GM23338 (cell line): ENCODE results near the gene DCDC2. TPM values are rescaled to one million over a fixed set of nuclear protein-coding genes. Genes with fewer than 3 reads are reported as not detected.

Experiments
- ATAC-seq: fragments of 200-7000 bp; cut with Tn5 transposase; 3 replicates; pipeline ENCODE4 v1.9.1; 2020
- DNase-seq: peaks from one replicate; pipeline ENCODE4 v3.0.0-alpha.2; 2015; ENCODE audit warnings: low spot score
- H2AFZ ChIP-seq: fragments of 200-600 bp; sonication (generic); 2 replicates; pipeline ENCODE4 v1.8.0; 2016; ENCODE audit warnings: antibody characterized with exemption, mild to moderate bottlenecking, moderate library complexity
- H3F3A ChIP-seq: fragments of 200-600 bp; sonication (generic); replicated peaks from 2 replicates; pipeline ENCODE4 v1.8.0; 2017; ENCODE audit warnings: antibody characterized with exemption, mixed run types, low read depth
- H3K27ac ChIP-seq: fragments of 200-600 bp; sonication (generic); 2 replicates; pipeline ENCODE4 v1.6.1; 2016; ENCODE audit warnings: low read depth
- H3K27me3 ChIP-seq: fragments of 200-600 bp; sonication (generic); 2 replicates; pipeline ENCODE4 v1.8.0; 2016; ENCODE audit warnings: mild to moderate bottlenecking, mixed run types, moderate library complexity; ENCODE audit not compliant: insufficient read depth
- H3K36me3 ChIP-seq: fragments of 200-600 bp; sonication (generic); 2 replicates; pipeline ENCODE4 v1.8.0; 2016; ENCODE audit warnings: mild to moderate bottlenecking; ENCODE audit not compliant: insufficient read depth
- H3K4me1 ChIP-seq: fragments of 200-600 bp; sonication (generic); 2 replicates; pipeline ENCODE4 v1.8.0; 2016; ENCODE audit warnings: mild to moderate bottlenecking, moderate library complexity; ENCODE audit not compliant: insufficient read depth
- H3K4me2 ChIP-seq: fragments of 200-600 bp; sonication (generic); 2 replicates; pipeline ENCODE4 v1.7.1; 2017; ENCODE audit warnings: mixed run types
- H3K4me3 ChIP-seq: fragments of 200-600 bp; sonication (generic); 2 replicates; pipeline ENCODE4 v1.6.1; 2016; ENCODE audit warnings: mixed run types
- H3K79me2 ChIP-seq: fragments of 200-600 bp; sonication (generic); replicated peaks from 2 replicates; pipeline ENCODE4 v1.8.0; 2017; ENCODE audit warnings: mild to moderate bottlenecking; ENCODE audit not compliant: insufficient read depth
- H3K9me2 ChIP-seq: fragments of 200-600 bp; sonication (generic); 2 replicates; pipeline ENCODE4 v1.8.0; 2017; ENCODE audit not compliant: insufficient read depth
- H4K20me1 ChIP-seq: fragments of 200-600 bp; sonication (generic); replicated peaks from 2 replicates; pipeline ENCODE4 v1.8.0; 2017; ENCODE audit warnings: mild to moderate bottlenecking; ENCODE audit not compliant: insufficient read depth
- H3K27ac Mint-ChIP-seq: 2 replicates; pipeline ENCODE4 v1.8.0; 2020; ENCODE audit warnings: inconsistent platforms, mild to moderate bottlenecking, moderate library complexity, mixed read lengths
- H3K27me3 Mint-ChIP-seq: 3 replicates; pipeline ENCODE4 v1.8.0; 2022; ENCODE audit warnings: low read depth, mild to moderate bottlenecking, moderate library complexity, mixed read lengths, inconsistent platforms; ENCODE audit not compliant: insufficient read depth, poor library complexity
- H3K36me3 Mint-ChIP-seq: 3 replicates; pipeline ENCODE4 v1.8.0; 2021; ENCODE audit warnings: low read depth, mild to moderate bottlenecking, inconsistent platforms, moderate library complexity, mixed read lengths
- H3K4me1 Mint-ChIP-seq: 3 replicates; pipeline ENCODE4 v1.8.0; 2020; ENCODE audit warnings: mild to moderate bottlenecking, inconsistent platforms, mixed read lengths
- H3K4me3 Mint-ChIP-seq: 3 replicates; pipeline ENCODE4 v1.8.0; 2021; ENCODE audit warnings: moderate library complexity, mild to moderate bottlenecking, inconsistent platforms, mixed read lengths
- H3K9me3 Mint-ChIP-seq: 3 replicates; pipeline ENCODE4 v1.8.0; 2020; ENCODE audit warnings: moderate library complexity, mild to moderate bottlenecking, inconsistent platforms, mixed read lengths
- CREB1 ChIP-seq: fragments of 250-450 bp; sonication (Bioruptor Pico); IDR thresholded peaks from 2 replicates; pipeline ENCODE4 v1.5.0; 2020; ENCODE audit warnings: low read depth, mild to moderate bottlenecking, moderate library complexity
- CTCF ChIP-seq, 2 experiments: fragments of 200-600 bp in 1 of 2; sonication (generic) in 1 of 2; conservative IDR thresholded peaks; 2 replicates each; pipeline versions ENCODE4 v1.5.1 to v1.6.1; 2016 to 2017; ENCODE audit warnings: antibody characterized with exemption in 2 of 2, low read depth in 2 of 2, mild to moderate bottlenecking in 2 of 2, moderate library complexity in 1 of 2
- ETS1 ChIP-seq: IDR thresholded peaks from 2 replicates; pipeline ENCODE4 v1.6.1; 2016; ENCODE audit warnings: antibody characterized with exemption
- EZH2 ChIP-seq: fragments of 200-600 bp; sonication (generic); IDR thresholded peaks from one replicate; pipeline ENCODE4 v1.8.0; 2017; ENCODE audit warnings: antibody characterized with exemption, mild to moderate bottlenecking, low read depth; ENCODE audit not compliant: unreplicated experiment
- EZH2phosphoT487 ChIP-seq: fragments of 200-600 bp; sonication (generic); IDR thresholded peaks from one replicate; pipeline ENCODE4 v1.8.1; 2018; ENCODE audit warnings: antibody characterized with exemption; ENCODE audit not compliant: unreplicated experiment
- JUNB ChIP-seq: IDR thresholded peaks from one replicate; pipeline ENCODE4 v1.6.1; 2016; ENCODE audit warnings: antibody characterized with exemption; ENCODE audit not compliant: unreplicated experiment
- NANOG ChIP-seq: IDR thresholded peaks from 2 replicates; pipeline ENCODE4 v1.6.1; 2016; ENCODE audit warnings: antibody characterized with exemption, borderline replicate concordance
- POLR2AphosphoS5 ChIP-seq: IDR thresholded peaks from 2 replicates; pipeline ENCODE4 v1.6.1; 2016; ENCODE audit warnings: antibody characterized with exemption, low read depth
- REST ChIP-seq: IDR thresholded peaks from one replicate; pipeline ENCODE4 v1.6.1; 2018; ENCODE audit warnings: antibody characterized with exemption; ENCODE audit not compliant: unreplicated experiment
- STAT1 ChIP-seq: IDR thresholded peaks from one replicate; pipeline ENCODE4 v1.6.1; 2016; ENCODE audit warnings: antibody characterized with exemption; ENCODE audit not compliant: unreplicated experiment
- ZNF114 ChIP-seq: fragments of 250-450 bp; sonication (Bioruptor Pico); IDR thresholded peaks from 2 replicates; pipeline ENCODE4 v1.5.0; 2020; ENCODE audit warnings: mild to moderate bottlenecking, moderate library complexity
- ZNF331 ChIP-seq: fragments of 250-450 bp; sonication (Bioruptor Pico); IDR thresholded peaks from 2 replicates; pipeline ENCODE4 v1.5.0; 2020; ENCODE audit warnings: low read depth, mild to moderate bottlenecking, moderate library complexity
- ZNF462 ChIP-seq: fragments of 250-450 bp; sonication (Bioruptor Pico); IDR thresholded peaks from 2 replicates; pipeline ENCODE4 v1.5.0; 2020; ENCODE audit warnings: mild to moderate bottlenecking, moderate library complexity
- polyA plus RNA-seq: library from polyadenylated mRNA; unstranded; fragments of >200 nt; fragmentation: Nextera tagmentation; extraction: Ambion mirVana; gene quantifications from 2 replicates; pipeline ENCODE4 v1.2.1, GENCODE V29; 2016
- total RNA-seq: library from RNA; depleted of rRNA; stranded (reverse); fragments of >200 nt; shearing (Covaris generic); gene quantifications from 2 replicates; pipeline ENCODE4 v1.2.3, GENCODE V29; 2014

Gene DCDC2
- total and polyA plus RNA-seq, 2 experiments from 2014 or later, result 0.59 to 0.79 TPM

GRCh38 chr6:24272148-24272547 is 85.7 kb downstream of the DCDC2 start:
- Histone ChIP-seq H3K4me2 (no peak overlapping the region), H2AFZ (no peak overlapping the region), H3K36me3 (no peaks in the 10 kb centered on the region), H3K4me1 (no peaks in the 10 kb centered on the region), H3F3A (no peaks in the 10 kb centered on the region), H3K4me3 (no peak overlapping the region), H3K27me3 (no peaks in the 10 kb centered on the region), H3K79me2 (no peaks in the 10 kb centered on the region), H4K20me1 (no peaks in the 10 kb centered on the region), H3K27ac (no peak overlapping the region), H3K9me2 (no peaks in the 10 kb centered on the region)
- Mint-ChIP-seq H3K36me3 (no peaks in the 10 kb centered on the region), H3K4me3 (no peak overlapping the region), H3K27me3 (no peaks in the 10 kb centered on the region), H3K27ac (no peak overlapping the region), H3K4me1 (peaks cover 15% of the 10 kb centered on the region; the same call in 2 of the 3 replicates), H3K9me3 (no peaks in the 10 kb centered on the region)
- DNase-seq (no peak), ATAC-seq (no peak)
- TF ChIP-seq ETS1 (no peak), JUNB (no peak), ZNF331 (no peak), STAT1 (no peak), ZNF114 (CRISPR knock-in tag) (no peak), EZH2 (no peak), REST (no peak), CTCF (conservative IDR thresholded peaks at IDR 0.05; ENCODE audit: low read depth in 2 of 2) (no peak), POLR2AphosphoS5 (no peak), NANOG (no peak), EZH2phosphoT487 (no peak), CREB1 (CRISPR knock-in tag) (no peak), ZNF462 (CRISPR knock-in tag) (no peak)
